ENCODE data around the gene PFDN4. TPM values are rescaled to one million over a fixed set of nuclear protein-coding genes. Genes with fewer than 3 reads are reported as not detected.

Gene PFDN4
- total RNA-seq, 6 experiments from 2014 or later = 31.6 to 37.1 (median 35.1) TPM

DNA sequence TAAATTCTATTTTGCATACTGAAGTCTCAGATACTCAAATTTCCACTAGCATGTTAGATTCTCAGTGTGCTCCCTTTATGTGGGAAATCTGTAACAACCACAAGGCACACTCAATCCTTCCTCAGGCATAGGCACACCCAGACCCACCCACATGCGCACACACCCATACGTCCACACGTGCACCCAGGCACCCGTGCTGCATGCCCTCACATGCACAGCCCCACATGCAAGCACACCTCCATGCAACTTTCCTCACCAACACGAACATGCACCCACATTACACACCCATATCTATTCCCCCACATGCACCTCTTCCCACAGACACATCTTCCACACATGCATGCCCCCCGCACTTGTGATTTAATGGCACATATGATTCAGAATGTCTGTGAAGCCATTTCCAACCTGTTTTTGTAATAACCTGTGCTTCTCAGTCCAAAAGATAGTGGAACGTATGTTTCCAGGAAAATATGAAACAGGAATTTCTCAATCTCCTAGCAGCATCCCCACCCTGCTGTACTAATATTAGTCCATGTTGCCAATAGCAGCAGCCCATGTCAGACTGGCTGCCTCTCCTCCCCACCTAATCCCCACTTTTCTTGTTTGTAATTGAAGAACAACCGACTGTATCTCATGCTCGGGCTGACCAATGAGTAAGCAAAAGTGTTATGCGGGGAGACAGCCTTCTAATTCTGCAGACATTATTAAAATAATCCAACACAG lies 22.8 kb upstream of the PFDN4 start:
- Mint-ChIP-seq H3K4me1 (ENCODE audit: low read depth) (peaks cover 10% of the 10 kb centered on the region), H3K36me3 (ENCODE audit: low read depth) (no peaks in the 10 kb centered on the region), H3K9me3 (no peaks in the 10 kb centered on the region), H3K27me3 (ENCODE audit: insufficient read depth) (peaks cover 8% of the 10 kb centered on the region), H3K4me3 (no peak overlapping the region), H3K27ac (no peak overlapping the region)
- DNase-seq = no peak
- TF ChIP-seq, protein P1, sequence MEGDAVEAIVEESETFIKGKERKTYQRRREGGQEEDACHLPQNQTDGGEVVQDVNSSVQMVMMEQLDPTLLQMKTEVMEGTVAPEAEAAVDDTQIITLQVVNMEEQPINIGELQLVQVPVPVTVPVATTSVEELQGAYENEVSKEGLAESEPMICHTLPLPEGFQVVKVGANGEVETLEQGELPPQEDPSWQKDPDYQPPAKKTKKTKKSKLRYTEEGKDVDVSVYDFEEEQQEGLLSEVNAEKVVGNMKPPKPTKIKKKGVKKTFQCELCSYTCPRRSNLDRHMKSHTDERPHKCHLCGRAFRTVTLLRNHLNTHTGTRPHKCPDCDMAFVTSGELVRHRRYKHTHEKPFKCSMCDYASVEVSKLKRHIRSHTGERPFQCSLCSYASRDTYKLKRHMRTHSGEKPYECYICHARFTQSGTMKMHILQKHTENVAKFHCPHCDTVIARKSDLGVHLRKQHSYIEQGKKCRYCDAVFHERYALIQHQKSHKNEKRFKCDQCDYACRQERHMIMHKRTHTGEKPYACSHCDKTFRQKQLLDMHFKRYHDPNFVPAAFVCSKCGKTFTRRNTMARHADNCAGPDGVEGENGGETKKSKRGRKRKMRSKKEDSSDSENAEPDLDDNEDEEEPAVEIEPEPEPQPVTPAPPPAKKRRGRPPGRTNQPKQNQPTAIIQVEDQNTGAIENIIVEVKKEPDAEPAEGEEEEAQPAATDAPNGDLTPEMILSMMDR (IDR thresholded peaks at IDR 0.05) = no peak

DNA sequence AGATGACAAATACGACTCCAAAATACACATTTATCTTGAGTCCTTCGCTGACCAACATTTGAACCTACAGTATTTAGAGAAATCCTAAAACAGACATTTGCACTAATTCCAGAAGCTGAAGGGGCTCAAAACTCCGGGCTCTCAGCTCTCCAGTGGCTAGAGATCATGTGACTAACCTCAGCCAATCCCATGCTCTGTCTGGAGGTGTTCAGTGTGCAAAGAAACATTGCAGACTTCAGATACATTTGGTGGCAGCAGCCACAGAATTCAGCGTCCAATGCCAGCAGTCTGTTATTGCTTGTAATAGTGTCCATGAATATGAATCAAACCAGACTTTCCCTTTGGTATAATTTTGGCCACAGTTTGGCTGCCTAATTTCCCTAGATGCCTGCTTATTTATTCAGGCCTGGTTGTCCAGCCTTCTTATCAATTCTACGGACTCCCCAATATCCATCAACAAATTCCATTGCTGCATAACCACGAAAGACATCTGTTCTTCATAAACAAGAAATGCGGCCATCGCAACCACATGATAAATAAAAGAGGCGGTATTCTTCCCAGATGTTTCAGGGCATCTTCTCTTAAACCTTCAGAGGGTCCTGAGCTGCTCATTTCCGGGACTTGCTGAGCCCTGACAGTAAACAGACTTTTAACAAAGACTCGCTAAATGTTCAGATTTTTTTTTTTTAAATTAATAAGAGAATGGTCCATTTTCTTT lies 19.6 kb upstream of the PFDN4 start:
- Mint-ChIP-seq H3K4me1 (ENCODE audit: low read depth) (peaks cover 12% of the 10 kb centered on the region), H3K36me3 (ENCODE audit: low read depth) (no peaks in the 10 kb centered on the region), H3K9me3 (no peaks in the 10 kb centered on the region), H3K4me3 (no peak overlapping the region), H3K27ac (no peak overlapping the region), H3K27me3 (ENCODE audit: insufficient read depth) (peaks cover 5% of the 10 kb centered on the region)
- no peak for DNase-seq
- TF ChIP-seq, protein P1 (IDR thresholded peaks at IDR 0.05) = no peak

DNA sequence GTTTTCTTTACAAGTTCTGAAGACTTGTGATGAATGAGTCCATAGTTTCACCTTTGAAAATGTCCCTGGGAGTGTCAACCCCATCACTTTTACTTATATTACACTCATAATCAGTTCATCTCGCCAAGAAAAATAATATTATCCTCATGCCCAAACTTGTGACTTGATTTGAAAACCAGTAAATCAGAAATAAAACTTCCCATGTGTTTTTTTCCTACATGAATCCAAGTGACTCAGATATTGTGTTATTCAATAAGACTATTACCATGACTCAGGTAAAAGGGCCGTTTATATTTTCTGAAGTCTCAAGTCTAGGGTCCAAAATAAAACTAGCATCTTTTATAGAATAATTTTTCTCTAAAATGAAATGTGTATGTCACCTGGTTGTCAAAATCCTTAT lies 18.3 kb upstream of the PFDN4 start:
- peaks cover 1% of the 10 kb centered on the region; the same call in 1 of the 2 replicates for H3K27me3 Mint-ChIP-seq (ENCODE audit: insufficient read depth)
- no peak overlapping the region for H3K4me3 Mint-ChIP-seq
- TF ChIP-seq, protein P1 (IDR thresholded peaks at IDR 0.05) = no peak
- peaks cover 15% of the 10 kb centered on the region for H3K4me1 Mint-ChIP-seq (ENCODE audit: low read depth)
- no peak for DNase-seq
- H3K27ac Mint-ChIP-seq = no peak overlapping the region
- no peaks in the 10 kb centered on the region for H3K36me3 Mint-ChIP-seq (ENCODE audit: low read depth)
- no peaks in the 10 kb centered on the region for H3K9me3 Mint-ChIP-seq

DNA sequence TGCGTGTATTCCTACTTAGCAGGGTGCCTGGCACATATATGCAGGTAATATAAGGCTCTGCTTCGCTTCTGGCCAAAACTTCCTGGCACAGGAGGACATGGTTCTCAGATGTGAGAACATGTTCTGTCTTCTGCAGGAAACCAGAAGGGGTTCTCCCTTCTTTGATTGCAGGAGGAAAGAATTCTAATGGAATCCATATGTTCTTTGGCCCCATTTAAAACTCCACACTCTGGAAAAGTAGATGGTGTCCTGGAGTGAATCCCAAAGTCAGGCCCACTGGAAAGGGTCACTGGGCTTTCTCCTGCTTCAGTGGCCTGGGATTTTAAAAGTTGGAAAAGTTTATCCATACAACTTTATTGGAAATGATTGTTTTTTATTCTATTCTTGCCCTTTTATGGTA lies 17.7 kb upstream of the PFDN4 start:
- Mint-ChIP-seq H3K9me3 (no peaks in the 10 kb centered on the region), H3K27ac (no peak overlapping the region)

DNA sequence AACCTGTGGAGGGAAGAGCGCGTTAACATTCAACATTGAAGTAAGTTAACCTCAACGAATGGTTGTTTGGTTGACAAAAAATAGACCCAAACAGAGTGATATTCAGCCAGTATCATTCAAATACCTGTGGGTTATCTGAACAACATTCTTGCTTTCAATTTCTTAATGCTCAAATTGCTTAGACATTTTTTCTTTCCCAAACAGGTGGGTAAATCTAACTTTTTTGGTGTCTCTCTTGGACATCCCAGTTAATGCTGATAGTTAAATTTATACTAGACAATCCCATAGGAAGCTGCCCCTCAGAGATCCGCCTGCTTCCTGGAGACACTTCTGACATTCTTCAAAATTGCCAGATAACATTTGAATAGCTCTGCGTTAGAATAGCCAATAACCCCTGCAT lies 14.1 kb upstream of the PFDN4 start:
- TF ChIP-seq, protein P1 (IDR thresholded peaks at IDR 0.05) = no peak
- Mint-ChIP-seq H3K9me3 (no peaks in the 10 kb centered on the region), H3K36me3 (ENCODE audit: low read depth) (no peaks in the 10 kb centered on the region), H3K4me1 (ENCODE audit: low read depth) (peaks cover 30% of the 10 kb centered on the region), H3K4me3 (no peak overlapping the region), H3K27ac (no peak overlapping the region), H3K27me3 (ENCODE audit: insufficient read depth) (no peaks in the 10 kb centered on the region; the same call in 1 of the 2 replicates)
- no peak for DNase-seq

More for the DNA sequence above, 17.7 kb upstream of the PFDN4 start:
- TF ChIP-seq, protein P1 (IDR thresholded peaks at IDR 0.05) = no peak
- no peaks in the 10 kb centered on the region for H3K36me3 Mint-ChIP-seq (ENCODE audit: low read depth)
- H3K4me1 Mint-ChIP-seq (ENCODE audit: low read depth) = peaks cover 20% of the 10 kb centered on the region
- H3K4me3 Mint-ChIP-seq = no peak overlapping the region
- H3K27me3 Mint-ChIP-seq (ENCODE audit: insufficient read depth) = no peaks in the 10 kb centered on the region; the same call in 1 of the 2 replicates
- no peak for DNase-seq
